B cell (primary cell): ENCODE measurements around the gene TTC21B. TPM values are rescaled to one million over a fixed set of nuclear protein-coding genes. Genes with fewer than 3 reads are reported as not detected.

Experiments
- ATAC-seq: fragments of 200-7000 bp; cut with Tn5 transposase; one replicate; pipeline ENCODE4 v1.10.0; 2021; ENCODE audit warnings: low read depth, mild to moderate bottlenecking, moderate number of reproducible peaks, moderate library complexity
- CTCF ChIA-PET: fragments of 350-600 bp; sonication (Branson Sonifier 250); formaldehyde crosslinking; loops from one replicate; lab custom pipeline; 2021; ENCODE audit warnings: antibody characterized with exemption, inconsistent platforms; lab: Charles Lee
- POLR2A ChIA-PET: fragments of 350-600 bp; sonication (Branson Sonifier 250); formaldehyde crosslinking; loops from one replicate; lab custom pipeline; 2021; ENCODE audit warnings: antibody characterized with exemption; lab: Charles Lee
- DNase-seq: peaks from one replicate; pipeline ENCODE4 v3.0.0; 2013
- H2AFZ ChIP-seq: 2 replicates; pipeline ENCODE4 v1.6.1; 2012; ENCODE audit warnings: mild to moderate bottlenecking, low read depth, low read length; ENCODE audit not compliant: insufficient read depth, poor library complexity, severe bottlenecking
- H3K27ac ChIP-seq, 2 donors: 1 replicate in 1 of 2; 2 replicates in 1 of 2; pipeline ENCODE4 v1.5.1; 2012 to 2013; ENCODE audit warnings: low read length in 2 of 2, mild to moderate bottlenecking in 2 of 2, moderate library complexity in 1 of 2
- H3K27me3 ChIP-seq, 4 experiments: fragments of 200-600 bp in 1 of 4; sonication (generic) in 1 of 4; replicated peaks in 1 of 4; 1 replicate in 2 of 4; 2 replicates in 2 of 4; pipeline versions ENCODE4 v1.6.1 to v1.7.0; 2013 to 2016; ENCODE audit warnings: low read length in 3 of 4, mild to moderate bottlenecking in 2 of 4, mixed read lengths in 1 of 4, moderate library complexity in 1 of 4; ENCODE audit not compliant: insufficient read depth in 4 of 4, control insufficient read depth in 3 of 4; ENCODE audit errors: control extremely low read depth in 1 of 4
- H3K36me3 ChIP-seq, 2 experiments: replicated peaks in 1 of 2; 1 replicate in 1 of 2; 2 replicates in 1 of 2; pipeline versions ENCODE4 v1.6.1 to v1.7.1; 2013; ENCODE audit warnings: low read length in 1 of 2; ENCODE audit not compliant: insufficient read depth in 2 of 2, control insufficient read depth in 1 of 2; ENCODE audit errors: control extremely low read depth in 1 of 2, extremely low read depth in 1 of 2
- H3K4me1 ChIP-seq, 2 donors: fragments of 200-600 bp in 1 of 2; sonication (generic) in 1 of 2; 1 replicate in 1 of 2; 2 replicates in 1 of 2; pipeline versions ENCODE4 v1.5.1 to v1.6.1; 2013 to 2017; ENCODE audit warnings: low read length in 2 of 2; ENCODE audit not compliant: control insufficient read depth in 2 of 2, insufficient read depth in 2 of 2
- H3K4me2 ChIP-seq: replicated peaks from 2 replicates; pipeline ENCODE3; 2012; ENCODE audit warnings: mild to moderate bottlenecking, low read depth, low read length; ENCODE audit not compliant: poor library complexity, severe bottlenecking
- H3K4me3 ChIP-seq, 5 experiments: fragments of 200-600 bp in 1 of 5; sonication (generic) in 1 of 5; 1 replicate in 3 of 5; 2 replicates in 2 of 5; pipeline versions ENCODE4 v1.5.1 to v1.7.0; 2011 to 2016; ENCODE audit warnings: low read length in 4 of 5, mild to moderate bottlenecking in 4 of 5, low read depth in 2 of 5, control low read depth in 1 of 5, moderate library complexity in 1 of 5; ENCODE audit not compliant: insufficient read depth in 1 of 5; ENCODE audit errors: control extremely low read depth in 1 of 5, extremely low read depth in 1 of 5
- H3K79me2 ChIP-seq: fragments of 200-600 bp; sonication (generic); one replicate; pipeline ENCODE4 v1.6.0; 2016; ENCODE audit warnings: low read length; ENCODE audit not compliant: control insufficient read depth, insufficient read depth
- H3K9ac ChIP-seq: fragments of 200-600 bp; sonication (generic); 2 replicates; pipeline ENCODE4 v1.6.1; 2017; ENCODE audit warnings: mild to moderate bottlenecking, low read length, moderate library complexity
- H3K9me3 ChIP-seq, 3 donors: one replicate each; pipeline versions ENCODE4 v1.6.1 to v1.7.1; 2013; ENCODE audit warnings: low read length in 2 of 3; ENCODE audit not compliant: control insufficient read depth in 2 of 3, insufficient read depth in 1 of 3; ENCODE audit errors: control extremely low read depth in 1 of 3
- H4K20me1 ChIP-seq: 2 replicates; pipeline ENCODE4 v1.6.0; 2012; ENCODE audit warnings: mild to moderate bottlenecking, low read length; ENCODE audit not compliant: insufficient read depth, control insufficient read depth, poor library complexity, severe bottlenecking
- H3K27ac Mint-ChIP-seq: one replicate; pipeline ENCODE4 v1.8.0; 2021; ENCODE audit warnings: mixed read lengths
- H3K27me3 Mint-ChIP-seq: one replicate; pipeline ENCODE4 v1.8.0; 2021; ENCODE audit warnings: mixed read lengths
- H3K4me1 Mint-ChIP-seq: one replicate; pipeline ENCODE4 v1.8.0; 2021; ENCODE audit warnings: mixed read lengths
- H3K4me3 Mint-ChIP-seq: one replicate; pipeline ENCODE4 v1.8.0; 2021; ENCODE audit warnings: mixed read lengths
- H3K9me3 Mint-ChIP-seq: one replicate; pipeline ENCODE4 v1.8.0; 2022; ENCODE audit warnings: mixed read lengths; ENCODE audit not compliant: insufficient read depth
- CTCF ChIP-seq: fragments of 200-600 bp; IDR thresholded peaks from one replicate; pipeline ENCODE4 v1.8.0; 2022; ENCODE audit warnings: antibody characterized with exemption, mild to moderate bottlenecking
- EZH2 ChIP-seq: IDR thresholded peaks from 2 replicates; pipeline ENCODE4 v1.6.1; 2012; ENCODE audit warnings: borderline replicate concordance, low read depth, mild to moderate bottlenecking, moderate library complexity, low read length; ENCODE audit not compliant: insufficient read depth, poor library complexity, severe bottlenecking
- WGBS: methylation state at CpG from one replicate; pipeline ENCODE4 v1.1.5; 2013; ENCODE audit warnings: missing lambda C conversion rate; ENCODE audit not compliant: insufficient coverage; 5-methylcytosine and 5-hydroxymethylcytosine counted together
- intact Hi-C: fragments of 100-400 bp; cut with micrococcal nuclease; formaldehyde crosslinking; loops from one replicate; pipeline ENCODE4 v1.10.0; 2022
- polyA minus RNA-seq: library from RNA; depleted of rRNA, polyadenylated mRNA; stranded (reverse); fragments of >200 nt; gene quantifications from 2 replicates; pipeline ENCODE4 v1.2.3, GENCODE V29; 2012
- polyA plus RNA-seq: library from polyadenylated mRNA; depleted of rRNA; stranded (reverse); fragments of >200 nt; gene quantifications from 2 replicates; pipeline ENCODE4 v1.2.3, GENCODE V29; 2012
- total RNA-seq, 2 donors: library from RNA; stranded (reverse); fragments of 120-200 nt in 1 of 2; gene quantifications; 1 replicate in 1 of 2; 2 replicates in 1 of 2; pipeline versions ENCODE4 v1.2.3 to v1.2.4, GENCODE V29; 2013 to 2022

Gene TTC21B
- total RNA-seq (41.5 and 50.7 TPM in 2 replicates), polyA plus RNA-seq (11.3 and 11.5 TPM in 2 replicates), polyA minus RNA-seq (15.7 and 17.8 TPM in 2 replicates)
- total RNA-seq (2013) = 25.5 TPM

- Histone ChIP-seq H3K27me3 (no peaks in the 10 kb centered on the region), H3K9ac (peak within 1 kb of the TSS; percentile 70), H3K4me2 (peak within 1 kb of the TSS; percentile 84), H4K20me1 (no peaks in the 10 kb centered on the region), H3K27ac (peak within 1 kb of the TSS; percentile 77), H3K36me3 (no peaks in the 10 kb centered on the region), H3K4me1 (peaks cover 19 to 23% of the 10 kb centered on the region in 2 donors), H2AFZ (peak within 1 kb of the TSS; percentile 88), H3K4me3 (peak within 1 kb of the TSS; percentile 62 to 82 (median 71)), H3K79me2 (peaks cover 11% of the 10 kb centered on the region), H3K9me3 (no peaks in the 10 kb centered on the region)
- DNase-seq (peak; percentile 93), ATAC-seq (peak; percentile 96)
- no peaks in the 10 kb centered on the region for H3K27me3 Mint-ChIP-seq
- intact Hi-C loops = loop anchor here (1.0 to 10.0 kb wide), 7 partner anchors 79 to 1113 kb away; partner anchors contain the start of genes COBLL1, GALNT3 and SCN1A
- ChIA-PET POLR2A (no interaction called here), CTCF (interaction anchor here (0.8 to 2.8 kb wide), 11 partner anchors 9 to 961 kb away, joined by 3 to 12 read pairs (median 3); partner anchors contain the start of genes SCN1A and SCN2A)
- peak within 1 kb of the TSS; percentile 53 for H3K4me3 Mint-ChIP-seq
- peaks cover 12% of the 10 kb centered on the region for H3K4me1 Mint-ChIP-seq
- H3K9me3 Mint-ChIP-seq = no peaks in the 10 kb centered on the region
- WGBS = under 1% methylated on average over 50 of the region's 55 CpGs
- TF ChIP-seq CTCF (peak; percentile 90), EZH2 (no peak)
- no peak within 1 kb of the TSS for H3K27ac Mint-ChIP-seq
These were observed at the start of gene TTC21B for GRCh38 chr2:165953655-165954606. Gene TTC21B (minus strand): TSS chr2:165953776. CDS start chr2:165953705, 71 bp downstream.

- Histone ChIP-seq H3K9ac (no peak overlapping the region), H3K4me3 (no peak overlapping the region), H4K20me1 (no peaks in the 10 kb centered on the region), H3K4me2 (no peak overlapping the region), H3K79me2 (no peaks in the 10 kb centered on the region), H2AFZ (no peak overlapping the region), H3K36me3 (no peaks in the 10 kb centered on the region), H3K9me3 (no peaks in the 10 kb centered on the region), H3K4me1 (no peaks in the 10 kb centered on the region), H3K27ac (no peak overlapping the region), H3K27me3 (no peaks in the 10 kb centered on the region)
- H3K9me3 Mint-ChIP-seq = no peaks in the 10 kb centered on the region
- CTCF ChIA-PET = no interaction called here
- no peak for ATAC-seq
- DNase-seq = no peak
- WGBS = 88% methylated on average over 2 of the region's 2 CpGs
- no peaks in the 10 kb centered on the region for H3K4me1 Mint-ChIP-seq
- POLR2A ChIA-PET = no interaction called here
- no peak for TF ChIP-seq CTCF
- TF ChIP-seq EZH2 = no peak
- H3K27me3 Mint-ChIP-seq = no peaks in the 10 kb centered on the region
- H3K27ac Mint-ChIP-seq = no peak overlapping the region
- H3K4me3 Mint-ChIP-seq = no peak overlapping the region
- intact Hi-C loops = no loop called here
These were observed 46.8 kb upstream of the TTC21B start for GRCh38 chr2:166000401-166000800.
